ENCODE data around the gene PGM5. TPM values are rescaled to one million over a fixed set of nuclear protein-coding genes. Genes with fewer than 3 reads are reported as not detected.

The PGM5 gene
- total RNA-seq, 1 donor from 2014 or later = 9.8 TPM

- TF ChIP-seq CTCF (IDR thresholded peaks at IDR 0.05; ENCODE audit: unreplicated experiment) = no peak
- no peak for DNase-seq (ENCODE audit: low spot score in 2 of 2, unreplicated experiment in 2 of 2)
- H3K4me1 Mint-ChIP-seq = no peaks in the 10 kb centered on the region
- peaks cover 3% of the 10 kb centered on the region for H3K9me3 Mint-ChIP-seq
- H3K27me3 Mint-ChIP-seq (ENCODE audit: low read depth) = peaks cover 57% of the 10 kb centered on the region
- H3K27ac Mint-ChIP-seq = no peak overlapping the region
- no peak overlapping the region for H3K4me3 Mint-ChIP-seq
- no peaks in the 10 kb centered on the region for H3K36me3 Mint-ChIP-seq
Observed at GRCh38 chr9:68574150-68574549, 217.7 kb downstream of the PGM5 start.

GRCh38 chr9:68575817-68576216, 219.4 kb downstream of the PGM5 start:
- no peak overlapping the region for H3K27ac Mint-ChIP-seq
- DNase-seq (ENCODE audit: low spot score in 2 of 2, unreplicated experiment in 2 of 2) = no peak
- peaks cover 46% of the 10 kb centered on the region for H3K27me3 Mint-ChIP-seq (ENCODE audit: low read depth)
- H3K36me3 Mint-ChIP-seq = no peaks in the 10 kb centered on the region
- no peak overlapping the region for H3K4me3 Mint-ChIP-seq
- H3K9me3 Mint-ChIP-seq = peaks cover 3% of the 10 kb centered on the region
- H3K4me1 Mint-ChIP-seq = no peaks in the 10 kb centered on the region
- TF ChIP-seq CTCF (IDR thresholded peaks at IDR 0.05; ENCODE audit: unreplicated experiment) = no peak

GRCh38 chr9:68577774-68578591, 221.6 kb downstream of the PGM5 start:
- Mint-ChIP-seq H3K4me3 (no peak overlapping the region), H3K27me3 (ENCODE audit: low read depth) (peaks cover 40% of the 10 kb centered on the region), H3K4me1 (no peaks in the 10 kb centered on the region), H3K9me3 (no peaks in the 10 kb centered on the region), H3K27ac (no peak overlapping the region), H3K36me3 (no peaks in the 10 kb centered on the region)
- no peak for TF ChIP-seq CTCF (IDR thresholded peaks at IDR 0.05; ENCODE audit: unreplicated experiment)
- DNase-seq (ENCODE audit: low spot score in 2 of 2, unreplicated experiment in 2 of 2) = no peak

Other genes starting within 250 kb of the PGM5 start
- gene ZNG1C, start 114.6 kb upstream of the PGM5 start, total RNA-seq = 44.8 to 51.4 TPM (median 45.6 TPM) in 3 replicates
- 0.25 TPM in 2 of 3 replicates, not detected in the other for gene FOXD4L3, start 53.7 kb upstream of the PGM5 start, total RNA-seq
- gene TMEM252, start 184.3 kb downstream of the PGM5 start, total RNA-seq = not detected in 3 replicates

Measured in mesothelial cell of epicardium (in vitro differentiated cells).